EL (cell line): ENCODE measurements around the gene CHRM5.
"Not testable (repeated sequence)": the region's sequence is repeated elsewhere in the genome, so short reads cannot be mapped to it uniquely, and the experiment has no call there.

Experiments used
- DNase-seq: peaks from one replicate; pipeline ENCODE4 v3.0.0-alpha.2; 2016

CHRM5 gene

GRCh38 chr15:33988384-33988783, 20.1 kb downstream of the CHRM5 start:
- peak; percentile 28 for DNase-seq

GRCh38 chr15:33994005-33994615, 25.8 kb downstream of the CHRM5 start:
- DNase-seq: peak; percentile 26

DNA sequence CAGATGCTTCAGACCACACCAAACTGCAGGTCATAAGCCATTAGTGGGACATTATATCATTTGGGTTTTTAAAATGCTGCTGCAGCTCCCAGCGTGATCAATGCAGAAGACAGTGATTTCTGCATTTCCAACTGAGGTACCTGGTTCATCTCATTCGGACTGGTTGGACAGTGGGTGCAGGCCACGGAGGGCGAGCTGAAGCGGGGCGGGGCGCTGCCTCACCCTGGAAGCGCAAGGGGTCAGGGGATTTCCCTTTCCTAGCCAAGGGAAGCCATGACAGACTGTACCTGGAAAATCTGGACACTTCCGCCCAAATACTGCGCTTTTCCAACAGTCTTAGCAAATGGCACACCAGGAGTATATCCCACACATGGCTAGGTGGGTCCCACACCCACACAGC, 27.4 kb downstream of the CHRM5 start:
- DNase-seq: not testable (repeated sequence)

DNA sequence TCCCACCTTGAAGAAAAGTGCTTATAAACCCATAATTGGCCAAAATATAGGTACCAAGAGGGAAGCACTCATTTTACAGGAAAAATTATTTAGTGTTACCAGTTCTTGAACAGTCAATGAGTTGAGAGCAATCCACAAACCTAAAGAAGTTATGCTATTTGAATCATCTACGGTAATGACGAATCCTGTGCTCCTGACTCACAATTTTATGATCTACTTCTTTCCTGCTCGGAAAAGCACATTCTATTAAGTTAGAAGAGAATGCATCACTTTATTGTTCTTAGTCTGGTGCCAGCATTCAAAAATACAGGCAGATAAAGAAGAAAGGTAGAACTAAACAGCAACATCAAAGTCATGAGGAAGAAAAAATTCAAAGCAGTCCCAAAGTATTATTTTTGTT, 33.2 kb downstream of the CHRM5 start:
- DNase-seq: peak; percentile 8

- no peak for DNase-seq
Measured at GRCh38 chr15:34006381-34006780, 38.1 kb downstream of the CHRM5 start.

GRCh38 chr15:34009656-34010055, 41.4 kb downstream of the CHRM5 start:
- no peak for DNase-seq

- no peak for DNase-seq
Measured at GRCh38 chr15:34010921-34011320, 42.6 kb downstream of the CHRM5 start.

GRCh38 chr15:34011481-34011880, 43.2 kb downstream of the CHRM5 start:
- DNase-seq: no peak

- no peak for DNase-seq
Measured at GRCh38 chr15:34012461-34013028, 44.2 kb downstream of the CHRM5 start.

DNA sequence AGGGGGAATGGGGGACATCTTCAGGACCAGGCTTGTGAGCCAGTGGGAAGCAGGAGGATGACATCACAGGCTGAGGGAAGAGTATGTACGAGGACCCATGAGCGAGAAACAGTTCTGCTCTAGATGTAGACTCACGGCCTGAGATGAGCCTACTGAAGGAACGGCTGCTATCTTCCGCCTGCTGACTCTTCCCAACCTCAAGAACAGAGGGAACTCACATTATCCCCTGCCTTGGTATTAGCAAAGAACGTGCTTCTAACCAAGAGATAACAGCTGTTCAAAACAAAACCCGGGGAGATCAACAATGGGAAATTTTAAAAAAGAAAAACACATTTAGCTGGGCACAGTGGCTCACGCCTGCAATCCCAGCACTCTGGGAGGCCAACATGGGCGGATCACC, 45.4 kb downstream of the CHRM5 start:
- no peak for DNase-seq

GRCh38 chr15:34014556-34014955, 46.3 kb downstream of the CHRM5 start:
- DNase-seq: peak; percentile 33

GRCh38 chr15:34018021-34018645, 49.8 kb downstream of the CHRM5 start:
- DNase-seq: no peak

DNA sequence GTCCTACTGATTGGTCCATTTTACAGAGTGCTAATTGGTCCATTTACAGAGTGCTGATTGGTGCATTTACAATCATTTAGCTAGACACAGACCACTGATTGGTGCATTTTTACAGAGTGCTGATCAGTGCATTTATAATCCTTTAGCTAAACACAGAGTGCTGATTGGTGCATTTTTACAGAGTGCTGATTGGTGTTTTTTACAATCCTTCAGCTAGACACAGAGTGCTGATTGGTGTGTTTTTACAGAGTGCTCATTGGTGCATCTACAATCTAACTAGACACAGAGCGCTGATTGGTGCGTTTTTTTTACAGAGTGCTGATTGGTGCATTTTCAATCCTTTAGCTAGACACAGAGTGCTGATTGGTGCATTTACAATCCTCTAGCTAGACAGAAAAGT, 50.4 kb downstream of the CHRM5 start:
- DNase-seq: not testable (repeated sequence)

GRCh38 chr15:34019369-34019990, 51.2 kb downstream of the CHRM5 start:
- DNase-seq: no peak

DNA sequence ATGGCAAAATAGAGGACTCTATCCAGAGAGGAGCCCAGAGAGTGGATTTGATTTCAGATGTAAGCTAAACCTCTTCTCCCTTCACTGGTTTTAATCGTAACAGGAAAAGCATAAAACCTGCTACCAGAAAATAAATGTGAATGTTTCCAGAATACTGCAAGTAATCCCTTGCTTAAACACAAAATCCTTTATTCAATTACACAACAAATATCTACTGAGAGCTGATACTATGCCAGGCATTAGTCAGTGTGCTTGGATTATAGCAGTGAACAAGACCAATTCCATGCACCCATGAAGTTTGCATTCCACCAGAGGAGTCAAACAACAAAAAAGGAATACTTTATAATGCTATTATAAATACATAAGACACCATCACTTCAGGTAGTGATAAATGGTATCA, 55.6 kb downstream of the CHRM5 start:
- no peak for DNase-seq

GRCh38 chr15:34025252-34025651, 57.0 kb downstream of the CHRM5 start:
- no peak for DNase-seq

GRCh38 chr15:34027606-34028005, 59.3 kb downstream of the CHRM5 start:
- no peak for DNase-seq

- DNase-seq: no peak
Measured at GRCh38 chr15:34031987-34032760, 63.9 kb downstream of the CHRM5 start.

DNA sequence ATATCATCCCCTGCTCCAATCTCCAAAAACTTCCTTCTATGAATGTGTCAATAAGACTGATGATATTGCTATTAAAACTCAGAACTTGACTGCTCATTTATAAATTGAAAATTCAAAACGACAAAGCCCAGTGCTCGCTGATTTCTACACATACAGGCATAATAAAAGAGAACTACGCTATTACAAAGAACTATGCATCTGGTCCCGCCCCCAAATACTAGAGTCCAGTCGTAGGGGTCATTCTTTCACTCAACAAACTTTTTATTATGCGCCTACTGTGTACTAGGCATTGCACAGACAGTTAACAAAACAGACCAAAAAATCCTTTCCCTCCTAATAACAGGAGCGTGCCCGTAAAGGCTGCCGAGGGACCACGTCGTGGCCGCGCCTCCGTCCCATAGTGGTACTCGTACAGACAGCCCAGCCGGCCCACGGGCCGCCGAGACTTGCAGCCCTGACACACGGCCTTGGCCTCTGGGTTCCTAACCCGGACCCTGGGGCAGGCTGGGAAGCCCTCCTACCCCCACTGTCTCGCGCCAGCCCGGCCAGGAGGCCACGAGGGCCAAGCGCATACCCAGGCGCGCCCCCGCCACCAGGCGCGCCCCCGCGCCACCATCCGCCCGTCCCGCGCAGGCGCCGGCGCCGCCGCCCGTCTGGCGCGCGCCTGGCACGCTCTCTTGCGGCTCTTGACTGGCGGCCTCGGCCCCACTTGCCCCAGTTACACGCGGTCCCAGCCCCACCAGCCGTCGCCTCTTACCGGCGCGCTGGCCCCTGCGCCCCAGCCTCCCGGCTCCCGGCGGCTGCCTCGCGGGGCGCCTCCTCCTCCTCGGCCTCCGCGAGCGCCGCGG, 70.0 kb downstream of the CHRM5 start:
- peak; percentile 78 for DNase-seq

- peak; percentile 53 for DNase-seq
Measured at GRCh38 chr15:34038871-34039789, 70.8 kb downstream of the CHRM5 start, which contains the start of gene AVEN. AVEN (minus strand) TSS chr15:34039204; CDS start chr15:34039046, 158 bp downstream.

- no peak for DNase-seq
Measured at GRCh38 chr15:34039790-34040113, 71.5 kb downstream of the CHRM5 start.
